ENCODE results near the gene PCDHAC1.

- no peak for TF ChIP-seq CTCF (conservative IDR thresholded peaks at IDR 0.05; ENCODE audit: low read depth, low read length)
- no peak for TF ChIP-seq EZH2 (IDR thresholded peaks at IDR 0.05; ENCODE audit: low read length, unreplicated experiment)
Measured at GRCh38 chr5:140973550-140973949, 47.5 kb downstream of the PCDHAC1 start.

All from PC-3 (cell line).